ENCODE measurements around the gene MEIS1.

- TF ChIP-seq, protein P1, sequence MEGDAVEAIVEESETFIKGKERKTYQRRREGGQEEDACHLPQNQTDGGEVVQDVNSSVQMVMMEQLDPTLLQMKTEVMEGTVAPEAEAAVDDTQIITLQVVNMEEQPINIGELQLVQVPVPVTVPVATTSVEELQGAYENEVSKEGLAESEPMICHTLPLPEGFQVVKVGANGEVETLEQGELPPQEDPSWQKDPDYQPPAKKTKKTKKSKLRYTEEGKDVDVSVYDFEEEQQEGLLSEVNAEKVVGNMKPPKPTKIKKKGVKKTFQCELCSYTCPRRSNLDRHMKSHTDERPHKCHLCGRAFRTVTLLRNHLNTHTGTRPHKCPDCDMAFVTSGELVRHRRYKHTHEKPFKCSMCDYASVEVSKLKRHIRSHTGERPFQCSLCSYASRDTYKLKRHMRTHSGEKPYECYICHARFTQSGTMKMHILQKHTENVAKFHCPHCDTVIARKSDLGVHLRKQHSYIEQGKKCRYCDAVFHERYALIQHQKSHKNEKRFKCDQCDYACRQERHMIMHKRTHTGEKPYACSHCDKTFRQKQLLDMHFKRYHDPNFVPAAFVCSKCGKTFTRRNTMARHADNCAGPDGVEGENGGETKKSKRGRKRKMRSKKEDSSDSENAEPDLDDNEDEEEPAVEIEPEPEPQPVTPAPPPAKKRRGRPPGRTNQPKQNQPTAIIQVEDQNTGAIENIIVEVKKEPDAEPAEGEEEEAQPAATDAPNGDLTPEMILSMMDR (IDR thresholded peaks at IDR 0.05) = no peak
- TF ChIP-seq POLR2A (IDR thresholded peaks at IDR 0.05) = no peak
Measured at GRCh38 chr2:66579186-66580126, 144.5 kb downstream of the MEIS1 start.

All from testis (tissue), 2 donors.